GM12878 (cell line): ENCODE data around the gene PHAF1. TPM values are rescaled to one million over a fixed set of nuclear protein-coding genes. Genes with fewer than 3 reads are reported as not detected.

ENCODE experiments used
- ATAC-seq: fragments of 200-7000 bp; cut with Tn5 transposase; 3 replicates; pipeline ENCODE4 v1.9.1; 2020; ENCODE audit warnings: mild to moderate bottlenecking, moderate library complexity
- BruUV-seq: library from RNA; stranded (reverse); fragments of 400-500 nt; replicated peaks from 2 replicates; lab custom pipeline; 2021; lab: Mats Ljungman, UMichigan
- CTCF ChIA-PET: fragments of 300-600 bp; sonication (Branson Sonifier 250); formaldehyde crosslinking; extraction: SDS; loops from one replicate; lab custom pipeline; 2021; ENCODE audit warnings: inconsistent platforms; lab: Yijun Ruan, JAX
- POLR2A ChIA-PET: fragments of 350-600 bp; formaldehyde crosslinking; extraction: SDS; loops from one replicate; lab custom pipeline; 2021; ENCODE audit warnings: inconsistent platforms; lab: Charles Lee
- RAD21 ChIA-PET: fragments of 300-600 bp; sonication (Branson Sonifier 250); formaldehyde crosslinking; loops from one replicate; lab custom pipeline; 2023; ENCODE audit warnings: antibody characterized with exemption; ENCODE audit not compliant: unreplicated experiment; lab: Charles Lee
- SMC1A ChIA-PET: fragments of 300-600 bp; sonication (Branson Sonifier 250); formaldehyde crosslinking; loops from one replicate; lab custom pipeline; 2023; ENCODE audit not compliant: unreplicated experiment, uncharacterized antibody; lab: Charles Lee
- DNase-seq: peaks from one replicate; pipeline ENCODE4 v3.0.0-alpha.2; 2011; ENCODE audit warnings: low read depth, low spot score
- FAIRE-seq: peaks from 3 replicates; lab custom pipeline; 2011; peaks lifted over from hg19 to GRCh38; lab: Jason Lieb, UNC
- H2AFZ ChIP-seq: 2 replicates; pipeline ENCODE4 v1.6.0; 2011; ENCODE audit warnings: low read depth, low read length, control low read depth; ENCODE audit not compliant: control insufficient read depth
- H3K27ac ChIP-seq: 2 replicates; pipeline ENCODE4 v1.5.1; 2011; ENCODE audit warnings: control low read depth; ENCODE audit not compliant: control insufficient read depth, insufficient read depth
- H3K27me3 ChIP-seq, 2 experiments: replicated peaks in 1 of 2; 2 replicates each; pipeline versions ENCODE4 v1.6.0 to v1.6.1; 2011; ENCODE audit warnings: low read length in 1 of 2; ENCODE audit not compliant: control insufficient read depth in 2 of 2, insufficient read depth in 2 of 2
- H3K36me3 ChIP-seq, 2 experiments: 2 replicates each; pipeline ENCODE4 v1.5.1; 2011; ENCODE audit warnings: low read length in 1 of 2; ENCODE audit not compliant: control insufficient read depth in 2 of 2, insufficient read depth in 2 of 2
- H3K4me1 ChIP-seq: 2 replicates; pipeline ENCODE4 v1.6.1; 2011; ENCODE audit warnings: mild to moderate bottlenecking, low read length, moderate library complexity, mixed read lengths; ENCODE audit not compliant: control insufficient read depth, insufficient read depth
- H3K4me2 ChIP-seq: 2 replicates; pipeline ENCODE4 v1.6.0; 2011; ENCODE audit warnings: control low read depth; ENCODE audit not compliant: control insufficient read depth, insufficient read depth
- H3K4me3 ChIP-seq: fragments of 200-600 bp; sonication (generic); 2 replicates; pipeline ENCODE4 v1.5.1; 2016
- H3K79me2 ChIP-seq: 2 replicates; pipeline ENCODE4 v1.6.0; 2011; ENCODE audit warnings: low read length; ENCODE audit not compliant: control insufficient read depth, insufficient read depth
- H3K9ac ChIP-seq: 2 replicates; pipeline ENCODE4 v1.8.0; 2011; ENCODE audit warnings: low read length, control low read depth, mixed read lengths; ENCODE audit not compliant: control insufficient read depth, insufficient read depth
- H3K9me3 ChIP-seq: replicated peaks from 3 replicates; pipeline ENCODE4 v1.5.1; 2011; ENCODE audit warnings: mild to moderate bottlenecking, low read length; ENCODE audit not compliant: control insufficient read depth, insufficient read depth
- H4K20me1 ChIP-seq: 2 replicates; pipeline ENCODE4 v1.6.0; 2011; ENCODE audit not compliant: control insufficient read depth, insufficient read depth
- BRCA1 ChIP-seq: IDR thresholded peaks from 2 replicates; pipeline ENCODE4 v1.6.1; 2011; ENCODE audit warnings: low read depth, low read length, improper control_type of control experiment
- CEBPB ChIP-seq, 2 experiments: fragments of 150-350 bp in 1 of 2; IDR thresholded peaks; 2 replicates each; pipeline ENCODE4 v1.6.1; 2012 to 2014; ENCODE audit warnings: low read depth in 2 of 2, low read length in 2 of 2, borderline replicate concordance in 1 of 2, inconsistent platforms in 1 of 2
- CHD1 ChIP-seq: IDR thresholded peaks from 2 replicates; pipeline ENCODE4 v1.6.1; 2012; ENCODE audit warnings: low read depth, low read length, improper control_type of control experiment
- JUNB ChIP-seq: IDR thresholded peaks from 2 replicates; pipeline ENCODE4 v1.6.1; 2016; ENCODE audit warnings: antibody characterized with exemption, mild to moderate bottlenecking
- MEF2A ChIP-seq: IDR thresholded peaks from 2 replicates; pipeline ENCODE4 v1.6.1; 2011; ENCODE audit warnings: low read depth, mild to moderate bottlenecking, low read length, moderate library complexity; ENCODE audit not compliant: insufficient read depth
- MTA2 ChIP-seq: fragments of 450-650 bp; IDR thresholded peaks from 2 replicates; pipeline ENCODE4 v1.6.1; 2016; ENCODE audit warnings: low read depth, mild to moderate bottlenecking, moderate library complexity
- MYB ChIP-seq: fragments of 150-350 bp; IDR thresholded peaks from 2 replicates; pipeline ENCODE4 v1.6.1; 2014; ENCODE audit warnings: mild to moderate bottlenecking, low read depth, low read length, borderline replicate concordance
- NFYA ChIP-seq: IDR thresholded peaks from 2 replicates; pipeline ENCODE4 v1.6.1; 2011; ENCODE audit warnings: low read depth, mild to moderate bottlenecking, low read length, improper control_type of control experiment, borderline replicate concordance
- POU2F2 ChIP-seq: IDR thresholded peaks from 3 replicates; pipeline ENCODE4 v1.6.1; 2011; ENCODE audit warnings: low read depth, mild to moderate bottlenecking, low read length, borderline replicate concordance
- RAD51 ChIP-seq: fragments of 450-650 bp; IDR thresholded peaks from 2 replicates; pipeline ENCODE4 v1.6.1; 2016; ENCODE audit warnings: moderate library complexity, mild to moderate bottlenecking, inconsistent platforms
- RUNX3 ChIP-seq: IDR thresholded peaks from 2 replicates; pipeline ENCODE4 v1.6.1; 2012; ENCODE audit warnings: low read length, inconsistent platforms
- SRF ChIP-seq, 2 experiments: IDR thresholded peaks; 2 replicates each; pipeline ENCODE4 v1.6.1; 2011; ENCODE audit warnings: low read depth in 2 of 2, low read length in 2 of 2, mild to moderate bottlenecking in 1 of 2, moderate library complexity in 1 of 2
- STAT1 ChIP-seq: fragments of 450-650 bp; conservative IDR thresholded peaks from 2 replicates; pipeline ENCODE4 v1.6.1; 2014; ENCODE audit warnings: antibody characterized with exemption, mild to moderate bottlenecking
- TCF3 ChIP-seq: IDR thresholded peaks from 2 replicates; pipeline ENCODE4 v1.6.1; 2012; ENCODE audit warnings: low read depth, mild to moderate bottlenecking, low read length, borderline replicate concordance; ENCODE audit not compliant: insufficient read depth
- YBX1 ChIP-seq: fragments of 450-650 bp; IDR thresholded peaks from 2 replicates; pipeline ENCODE4 v1.6.1; 2016; ENCODE audit warnings: antibody characterized with exemption
- ZNF207 ChIP-seq: fragments of 450-650 bp; IDR thresholded peaks from 2 replicates; pipeline ENCODE4 v1.6.1; 2014; ENCODE audit warnings: antibody characterized with exemption, mild to moderate bottlenecking, borderline replicate concordance
- ZSCAN29 ChIP-seq: fragments of 450-650 bp; IDR thresholded peaks from 2 replicates; pipeline ENCODE4 v1.6.1; 2017; ENCODE audit warnings: mild to moderate bottlenecking, moderate library complexity
- WGBS: methylation state at CpG from one replicate; pipeline ENCODE4 v1.1.6; 2016; ENCODE audit warnings: low lambda C conversion rate; ENCODE audit not compliant: insufficient replicate concordance, insufficient coverage; ENCODE audit errors: missing lambda C conversion rate; 5-methylcytosine and 5-hydroxymethylcytosine counted together
- in situ Hi-C: fragments of 300-500 bp; cut with MboI; formaldehyde crosslinking; loops from 9 replicates; pipeline ENCODE4 v1.14.3; 2018; ENCODE audit warnings: mixed read lengths
- intact Hi-C: fragments of 100-400 bp; cut with micrococcal nuclease; formaldehyde crosslinking; loops from one replicate; pipeline ENCODE4 v1.14.2; 2022; ENCODE audit not compliant: unreplicated experiment
- polyA plus RNA-seq, 11 experiments: library from polyadenylated mRNA; depleted of rRNA in 4 of 11; unstranded in 6 of 11; stranded (reverse) in 5 of 11; fragments of >200 nt; fragmentation: Nextera tagmentation in 4 of 11; fragmentation: Illumina TruSeq in 1 of 11; extraction: Ambion mirVana in 4 of 11; extraction: Trizol in 1 of 11; gene quantifications; 1 replicate in 1 of 11; 2 replicates in 10 of 11; pipeline versions ENCODE4 v1.2.1 to v1.2.3, GENCODE V29; 2011 to 2016; ENCODE audit warnings: inconsistent platforms in 2 of 11, missing spikeins in 2 of 11, low read depth in 1 of 11
- total RNA-seq, 4 experiments: library from RNA; depleted of rRNA in 3 of 4; stranded (reverse); fragments of >200 nt in 3 of 4; fragmentation: Illumina TruSeq in 1 of 4; extraction: Trizol in 1 of 4; gene quantifications; 2 replicates each; pipeline versions ENCODE4 v1.2.1 to v1.2.3, GENCODE V29; 2013 to 2021
- TF ChIP-seq, protein P1 (sequence below): fragments of 450-650 bp; IDR thresholded peaks from 2 replicates; pipeline ENCODE4 v1.6.1; 2017; ENCODE audit warnings: borderline replicate concordance
- TF ChIP-seq, protein P2 (sequence below): fragments of 450-650 bp; IDR thresholded peaks from 2 replicates; pipeline ENCODE4 v1.6.1; 2017; ENCODE audit warnings: antibody characterized with exemption, mild to moderate bottlenecking, moderate library complexity
- TF ChIP-seq, protein P3 (sequence below): IDR thresholded peaks from 2 replicates; pipeline ENCODE4 v1.6.1; 2012; ENCODE audit warnings: low read length, inconsistent platforms

The PHAF1 gene
- total and polyA plus RNA-seq, 10 of the 15 experiments (the other 5 are each of a cell fraction or from before 2014, with no cell fraction given) = 4.5 to 20.9 (median 14.9) TPM

DNA sequence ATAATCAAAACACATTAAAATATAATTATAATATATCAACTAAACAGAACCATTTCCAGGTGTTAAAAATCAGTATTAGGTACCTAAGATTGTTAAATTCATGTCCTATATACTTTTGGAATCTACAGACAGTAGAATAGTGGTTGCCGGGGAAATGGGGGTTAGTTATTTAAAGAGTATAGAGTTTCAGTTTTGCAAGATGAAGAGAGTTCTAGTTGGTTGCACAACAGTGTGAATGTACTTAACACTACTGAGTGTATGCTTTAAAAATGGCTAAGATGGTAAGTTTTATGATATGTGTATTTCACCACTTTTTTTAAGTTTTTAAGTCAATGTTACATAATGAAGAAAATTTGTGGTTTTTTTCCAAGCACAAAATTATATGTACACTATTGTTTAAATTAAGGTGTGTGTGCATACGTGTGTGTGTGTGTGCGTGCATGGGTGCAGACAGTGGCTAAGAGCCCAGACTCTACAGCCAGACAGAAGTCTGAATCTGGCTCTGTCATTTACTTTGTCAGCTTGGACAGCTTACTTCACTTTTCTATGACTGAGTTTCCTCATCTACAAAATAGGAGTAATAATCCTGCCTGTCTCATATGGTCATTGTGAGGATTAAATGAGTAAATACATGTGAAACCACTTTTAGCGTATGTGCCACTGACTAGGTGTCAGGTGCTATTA, 25.3 kb upstream of the PHAF1 start:
- no peaks in the 10 kb centered on the region for H3K27me3 ChIP-seq
- ChIA-PET CTCF (interaction anchor here (1.0 kb wide), 1 partner anchor 67 kb away, joined by 3 read pairs; no protein-coding TSS in a partner anchor), RAD21 (no interaction called here), POLR2A (no interaction called here), SMC1A (interaction anchor here (1.4 kb wide), 1 partner anchor 19 kb away, joined by 6 read pairs; no protein-coding TSS in a partner anchor)
- H3K9ac ChIP-seq = no peak overlapping the region
- H3K4me3 ChIP-seq = no peak overlapping the region
- H3K9me3 ChIP-seq = no peaks in the 10 kb centered on the region
- H2AFZ ChIP-seq = no peak overlapping the region
- TF ChIP-seq YBX1 (no peak), ZSCAN29 (no peak), RUNX3 (no peak), STAT1 (no peak), POU2F2 (no peak), MEF2A (peak; percentile 41; the same call in 1 of the 2 replicates), RAD51 (no peak), ZNF207 (no peak), MTA2 (0 out of 2 replicates have a peak, but pooled peaks have one; percentile 13), MYB (no peak), JUNB (peak; percentile 12; the same call in 1 of the 2 replicates), CEBPB (IDR thresholded peaks at IDR 0.05; ENCODE audit: borderline replicate concordance in 1 of 2, low read depth in 2 of 2, low read length in 2 of 2) (peak in 1 of 2 experiments; percentile 37; a peak in 1 of 4 replicates), TCF3 (no peak), SRF (IDR thresholded peaks at IDR 0.05; ENCODE audit: low read depth in 2 of 2, low read length in 2 of 2) (no peak), CHD1 (no peak), NFYA (no peak), BRCA1 (no peak)
- TF ChIP-seq, protein P1, sequence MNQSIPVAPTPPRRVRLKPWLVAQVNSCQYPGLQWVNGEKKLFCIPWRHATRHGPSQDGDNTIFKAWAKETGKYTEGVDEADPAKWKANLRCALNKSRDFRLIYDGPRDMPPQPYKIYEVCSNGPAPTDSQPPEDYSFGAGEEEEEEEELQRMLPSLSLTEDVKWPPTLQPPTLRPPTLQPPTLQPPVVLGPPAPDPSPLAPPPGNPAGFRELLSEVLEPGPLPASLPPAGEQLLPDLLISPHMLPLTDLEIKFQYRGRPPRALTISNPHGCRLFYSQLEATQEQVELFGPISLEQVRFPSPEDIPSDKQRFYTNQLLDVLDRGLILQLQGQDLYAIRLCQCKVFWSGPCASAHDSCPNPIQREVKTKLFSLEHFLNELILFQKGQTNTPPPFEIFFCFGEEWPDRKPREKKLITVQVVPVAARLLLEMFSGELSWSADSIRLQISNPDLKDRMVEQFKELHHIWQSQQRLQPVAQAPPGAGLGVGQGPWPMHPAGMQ = no peak
- TF ChIP-seq, protein P2, sequence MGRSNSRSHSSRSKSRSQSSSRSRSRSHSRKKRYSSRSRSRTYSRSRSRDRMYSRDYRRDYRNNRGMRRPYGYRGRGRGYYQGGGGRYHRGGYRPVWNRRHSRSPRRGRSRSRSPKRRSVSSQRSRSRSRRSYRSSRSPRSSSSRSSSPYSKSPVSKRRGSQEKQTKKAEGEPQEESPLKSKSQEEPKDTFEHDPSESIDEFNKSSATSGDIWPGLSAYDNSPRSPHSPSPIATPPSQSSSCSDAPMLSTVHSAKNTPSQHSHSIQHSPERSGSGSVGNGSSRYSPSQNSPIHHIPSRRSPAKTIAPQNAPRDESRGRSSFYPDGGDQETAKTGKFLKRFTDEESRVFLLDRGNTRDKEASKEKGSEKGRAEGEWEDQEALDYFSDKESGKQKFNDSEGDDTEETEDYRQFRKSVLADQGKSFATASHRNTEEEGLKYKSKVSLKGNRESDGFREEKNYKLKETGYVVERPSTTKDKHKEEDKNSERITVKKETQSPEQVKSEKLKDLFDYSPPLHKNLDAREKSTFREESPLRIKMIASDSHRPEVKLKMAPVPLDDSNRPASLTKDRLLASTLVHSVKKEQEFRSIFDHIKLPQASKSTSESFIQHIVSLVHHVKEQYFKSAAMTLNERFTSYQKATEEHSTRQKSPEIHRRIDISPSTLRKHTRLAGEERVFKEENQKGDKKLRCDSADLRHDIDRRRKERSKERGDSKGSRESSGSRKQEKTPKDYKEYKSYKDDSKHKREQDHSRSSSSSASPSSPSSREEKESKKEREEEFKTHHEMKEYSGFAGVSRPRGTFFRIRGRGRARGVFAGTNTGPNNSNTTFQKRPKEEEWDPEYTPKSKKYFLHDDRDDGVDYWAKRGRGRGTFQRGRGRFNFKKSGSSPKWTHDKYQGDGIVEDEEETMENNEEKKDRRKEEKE = no peak
- TF ChIP-seq, protein P3, sequence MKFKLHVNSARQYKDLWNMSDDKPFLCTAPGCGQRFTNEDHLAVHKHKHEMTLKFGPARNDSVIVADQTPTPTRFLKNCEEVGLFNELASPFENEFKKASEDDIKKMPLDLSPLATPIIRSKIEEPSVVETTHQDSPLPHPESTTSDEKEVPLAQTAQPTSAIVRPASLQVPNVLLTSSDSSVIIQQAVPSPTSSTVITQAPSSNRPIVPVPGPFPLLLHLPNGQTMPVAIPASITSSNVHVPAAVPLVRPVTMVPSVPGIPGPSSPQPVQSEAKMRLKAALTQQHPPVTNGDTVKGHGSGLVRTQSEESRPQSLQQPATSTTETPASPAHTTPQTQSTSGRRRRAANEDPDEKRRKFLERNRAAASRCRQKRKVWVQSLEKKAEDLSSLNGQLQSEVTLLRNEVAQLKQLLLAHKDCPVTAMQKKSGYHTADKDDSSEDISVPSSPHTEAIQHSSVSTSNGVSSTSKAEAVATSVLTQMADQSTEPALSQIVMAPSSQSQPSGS = no peak
- intact Hi-C loops = loop anchor here (1.0 kb wide), 1 partner anchor 22 kb away; no protein-coding TSS in a partner anchor
- H3K79me2 ChIP-seq = peaks cover 3% of the 10 kb centered on the region
- H3K4me2 ChIP-seq = peak overlapping the region; percentile 51
- ATAC-seq (peak; percentile 96), FAIRE-seq (peak; percentile 84), DNase-seq (no peak)
- no peak overlapping the region; the same call in 1 of the 2 replicates for H3K27ac ChIP-seq
- H4K20me1 ChIP-seq = no peaks in the 10 kb centered on the region
- BruUV-seq = no TSS peak
- WGBS = 4% methylated on average over 4 of the region's 4 CpGs
- H3K4me1 ChIP-seq = peaks cover 26% of the 10 kb centered on the region
- peaks cover 2 to 4% of the 10 kb centered on the region in 2 experiments; a peak in 2 of 4 replicates for H3K36me3 ChIP-seq
- in situ Hi-C loops = no loop called here
